Cardiac muscle cell (in vitro differentiated cells and primary cell): ENCODE data around the gene RBCK1. TPM values are rescaled to one million over a fixed set of nuclear protein-coding genes. Genes with fewer than 3 reads are reported as not detected.

Experiments used
- DNase-seq, 2 donors: peaks; one replicate each; pipeline versions ENCODE4 v3.0.0 to v3.0.0-alpha.2; 2010 to 2017; ENCODE audit warnings: low read depth in 1 of 2, low spot score in 1 of 2
- H3K27ac ChIP-seq: fragments of 200-600 bp; sonication (generic); 2 replicates; pipeline ENCODE4 v1.5.1; 2016
- H3K27me3 ChIP-seq: fragments of 200-600 bp; sonication (generic); 2 replicates; pipeline ENCODE4 v1.6.0; 2016; ENCODE audit warnings: control low read depth
- H3K36me3 ChIP-seq: fragments of 200-600 bp; sonication (generic); 2 replicates; pipeline ENCODE4 v1.5.1; 2016; ENCODE audit warnings: control low read depth
- H3K4me1 ChIP-seq: fragments of 200-600 bp; sonication (generic); 2 replicates; pipeline ENCODE4 v1.8.1; 2017; ENCODE audit warnings: low read depth, mild to moderate bottlenecking, mixed run types
- H3K4me3 ChIP-seq: fragments of 200-600 bp; sonication (generic); 2 replicates; pipeline ENCODE4 v1.5.1; 2016; ENCODE audit warnings: mild to moderate bottlenecking
- H3K9me3 ChIP-seq: fragments of 200-600 bp; sonication (generic); 2 replicates; pipeline ENCODE4 v1.5.1; 2017; ENCODE audit warnings: low read depth, mild to moderate bottlenecking, control low read depth
- polyA plus RNA-seq: library from polyadenylated mRNA; unstranded; fragments of >200 nt; fragmentation: Nextera tagmentation; extraction: Ambion mirVana; gene quantifications from 2 replicates; pipeline ENCODE4 v1.2.1, GENCODE V29; 2016
- total RNA-seq: library from RNA; depleted of rRNA; stranded (reverse); fragments of >200 nt; gene quantifications from 2 replicates; pipeline ENCODE4 v1.2.3, GENCODE V29; 2016
- TF ChIP-seq, protein P1 (sequence below): IDR thresholded peaks from 2 replicates; pipeline ENCODE4 v1.5.1; 2012; ENCODE audit warnings: low read depth, mild to moderate bottlenecking, low read length

Gene RBCK1
- total and polyA plus RNA-seq, 2 experiments from 2014 or later, result 51.5 to 104 TPM

- H3K27me3 ChIP-seq, result no peaks in the 10 kb centered on the region
- no peak overlapping the region for H3K27ac ChIP-seq
- H3K4me1 ChIP-seq, result no peaks in the 10 kb centered on the region
- no peaks in the 10 kb centered on the region for H3K36me3 ChIP-seq
- no peaks in the 10 kb centered on the region for H3K9me3 ChIP-seq
- TF ChIP-seq, protein P1, sequence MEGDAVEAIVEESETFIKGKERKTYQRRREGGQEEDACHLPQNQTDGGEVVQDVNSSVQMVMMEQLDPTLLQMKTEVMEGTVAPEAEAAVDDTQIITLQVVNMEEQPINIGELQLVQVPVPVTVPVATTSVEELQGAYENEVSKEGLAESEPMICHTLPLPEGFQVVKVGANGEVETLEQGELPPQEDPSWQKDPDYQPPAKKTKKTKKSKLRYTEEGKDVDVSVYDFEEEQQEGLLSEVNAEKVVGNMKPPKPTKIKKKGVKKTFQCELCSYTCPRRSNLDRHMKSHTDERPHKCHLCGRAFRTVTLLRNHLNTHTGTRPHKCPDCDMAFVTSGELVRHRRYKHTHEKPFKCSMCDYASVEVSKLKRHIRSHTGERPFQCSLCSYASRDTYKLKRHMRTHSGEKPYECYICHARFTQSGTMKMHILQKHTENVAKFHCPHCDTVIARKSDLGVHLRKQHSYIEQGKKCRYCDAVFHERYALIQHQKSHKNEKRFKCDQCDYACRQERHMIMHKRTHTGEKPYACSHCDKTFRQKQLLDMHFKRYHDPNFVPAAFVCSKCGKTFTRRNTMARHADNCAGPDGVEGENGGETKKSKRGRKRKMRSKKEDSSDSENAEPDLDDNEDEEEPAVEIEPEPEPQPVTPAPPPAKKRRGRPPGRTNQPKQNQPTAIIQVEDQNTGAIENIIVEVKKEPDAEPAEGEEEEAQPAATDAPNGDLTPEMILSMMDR, result no peak
- no peak for DNase-seq
- H3K4me3 ChIP-seq, result no peak overlapping the region
These were observed 11.9 kb upstream of the RBCK1 start for GRCh38 chr20:396252-396618.

DNA sequence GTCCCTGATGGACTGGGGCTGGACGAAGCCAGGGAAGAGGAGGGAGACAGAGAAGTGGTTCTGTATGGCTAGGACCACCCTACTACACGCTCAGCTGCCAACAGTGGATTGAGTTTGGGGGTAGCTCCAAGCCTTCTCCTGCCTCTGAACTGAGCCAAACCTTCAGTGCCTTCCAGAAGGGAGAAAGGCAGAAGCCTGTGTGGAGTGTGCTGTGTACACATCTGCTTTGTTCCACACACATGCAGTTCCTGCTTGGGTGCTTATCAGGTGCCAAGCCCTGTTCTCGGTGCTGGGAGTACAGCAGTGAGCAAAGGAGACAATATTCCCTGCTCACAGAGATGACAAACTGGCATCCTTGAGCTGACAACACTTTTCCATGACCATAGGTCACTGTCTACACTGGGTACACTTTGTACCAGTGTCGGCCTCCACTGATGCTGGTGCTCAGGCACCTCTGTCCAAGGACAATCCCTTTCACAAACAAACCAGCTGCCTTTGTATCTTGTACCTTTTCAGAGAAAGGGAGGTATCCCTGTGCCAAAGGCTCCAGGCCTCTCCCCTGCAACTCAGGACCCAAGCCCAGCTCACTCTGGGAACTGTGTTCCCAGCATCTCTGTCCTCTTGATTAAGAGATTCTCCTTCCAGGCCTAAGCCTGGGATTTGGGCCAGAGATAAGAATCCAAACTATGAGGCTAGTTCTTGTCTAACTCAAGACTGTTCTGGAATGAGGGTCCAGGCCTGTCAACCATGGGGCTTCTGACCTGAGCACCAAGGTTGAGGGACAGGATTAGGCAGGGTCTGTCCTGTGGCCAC, 11.3 kb upstream of the RBCK1 start:
- Histone ChIP-seq H3K36me3 (no peaks in the 10 kb centered on the region), H3K4me3 (no peak overlapping the region), H3K4me1 (no peaks in the 10 kb centered on the region), H3K27ac (no peak overlapping the region), H3K27me3 (no peaks in the 10 kb centered on the region), H3K9me3 (no peaks in the 10 kb centered on the region)
- TF ChIP-seq, protein P1, result no peak
- DNase-seq, result no peak

DNA sequence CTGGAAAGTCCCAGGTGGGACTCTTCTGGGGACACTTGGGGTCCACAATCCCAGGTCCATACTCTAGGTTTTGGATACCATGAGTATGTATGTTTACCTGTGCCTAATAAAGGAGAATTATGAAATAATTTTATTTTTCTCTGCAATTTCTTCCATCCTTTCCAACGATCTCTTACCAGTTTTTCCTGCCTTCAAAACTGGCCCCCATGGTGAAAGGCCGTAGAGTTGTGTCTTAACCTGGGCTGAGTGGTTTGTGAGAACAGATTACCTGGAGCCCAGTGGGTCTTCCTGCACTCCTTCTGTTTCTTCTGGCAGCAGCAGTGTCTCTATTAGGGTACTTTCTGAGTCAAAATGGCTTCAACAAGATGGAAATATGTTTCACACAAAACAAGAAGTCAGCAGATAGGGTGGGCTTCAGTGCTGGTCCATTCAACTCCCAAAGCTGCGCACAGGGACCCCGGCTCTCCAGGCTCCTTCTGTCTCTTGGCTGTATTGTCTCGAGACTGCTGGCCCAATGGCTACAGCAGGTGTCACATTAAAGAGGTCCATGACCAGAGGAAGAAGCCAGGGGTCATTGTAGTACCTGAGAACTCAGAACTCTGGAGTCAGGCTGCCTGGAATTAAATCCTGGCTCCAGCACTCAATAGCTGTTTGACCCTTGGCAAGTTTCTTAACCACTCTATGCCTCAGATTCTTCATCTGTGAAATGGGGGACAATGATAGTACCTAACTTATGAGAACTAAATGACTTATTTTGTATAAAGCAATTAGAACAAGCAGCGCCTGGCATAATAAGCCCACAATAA, 10.5 kb upstream of the RBCK1 start:
- Histone ChIP-seq H3K9me3 (no peaks in the 10 kb centered on the region), H3K36me3 (no peaks in the 10 kb centered on the region), H3K4me3 (no peak overlapping the region), H3K27ac (no peak overlapping the region), H3K4me1 (no peaks in the 10 kb centered on the region), H3K27me3 (no peaks in the 10 kb centered on the region)
- DNase-seq, result no peak
- TF ChIP-seq, protein P1, result no peak

- DNase-seq, result no peak
- TF ChIP-seq, protein P1, result no peak
- Histone ChIP-seq H3K36me3 (no peaks in the 10 kb centered on the region), H3K27me3 (no peaks in the 10 kb centered on the region), H3K4me1 (no peaks in the 10 kb centered on the region), H3K4me3 (no peak overlapping the region), H3K9me3 (no peaks in the 10 kb centered on the region), H3K27ac (no peak overlapping the region)
These were observed 8.9 kb upstream of the RBCK1 start for GRCh38 chr20:399182-399707.

GRCh38 chr20:400128-400453, 8.0 kb upstream of the RBCK1 start:
- TF ChIP-seq, protein P1, result no peak
- no peak for DNase-seq
- Histone ChIP-seq H3K36me3 (no peaks in the 10 kb centered on the region), H3K27me3 (no peaks in the 10 kb centered on the region), H3K9me3 (no peaks in the 10 kb centered on the region), H3K27ac (no peak overlapping the region), H3K4me3 (no peak overlapping the region), H3K4me1 (no peaks in the 10 kb centered on the region)
